Muscle of arm (tissue), 12 donors: ENCODE results near the gene HMGXB3. TPM values are rescaled to one million over a fixed set of nuclear protein-coding genes. Genes with fewer than 3 reads are reported as not detected.

Experiments used
- DNase-seq: peaks from one replicate; pipeline ENCODE4 v3.0.0-alpha.2; 2013
- polyA plus RNA-seq, 12 donors: library from polyadenylated mRNA; unstranded; fragments of 120-200 nt; gene quantifications; one replicate each; pipeline ENCODE4 v1.2.1, GENCODE V29; 2013; ENCODE audit not compliant: insufficient read length in 12 of 12

Gene HMGXB3
- polyA plus RNA-seq, 12 donors = 12.0 to 32.2 (median 16.3) TPM; not detected in 1

- no peak for DNase-seq
Observed at GRCh38 chr5:150052226-150052955, 51.9 kb downstream of the HMGXB3 start.

- no peak for DNase-seq
Observed at GRCh38 chr5:150052956-150053712, 52.6 kb downstream of the HMGXB3 start.

GRCh38 chr5:150053713-150054392, 53.3 kb downstream of the HMGXB3 start:
- DNase-seq = no peak

DNA sequence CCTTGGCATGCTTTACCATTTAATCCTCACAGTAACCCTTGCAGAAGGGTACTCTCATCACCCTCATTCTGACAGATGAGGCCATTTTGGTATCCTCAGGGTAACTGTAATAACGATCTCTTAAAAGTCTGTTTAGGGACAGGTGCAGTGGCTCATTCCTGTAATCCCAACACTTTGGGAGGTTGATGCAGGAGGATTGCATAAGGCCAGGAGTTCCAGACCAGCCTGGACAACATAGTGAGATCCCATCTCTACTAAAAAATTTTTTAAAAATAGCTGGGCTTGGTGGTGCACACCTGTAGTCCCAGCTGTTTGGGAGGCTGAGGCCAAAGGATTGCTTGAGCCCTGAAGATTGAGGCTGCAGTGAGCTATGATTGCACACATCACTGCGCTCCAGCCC, 54.0 kb downstream of the HMGXB3 start:
- DNase-seq = no peak

DNA sequence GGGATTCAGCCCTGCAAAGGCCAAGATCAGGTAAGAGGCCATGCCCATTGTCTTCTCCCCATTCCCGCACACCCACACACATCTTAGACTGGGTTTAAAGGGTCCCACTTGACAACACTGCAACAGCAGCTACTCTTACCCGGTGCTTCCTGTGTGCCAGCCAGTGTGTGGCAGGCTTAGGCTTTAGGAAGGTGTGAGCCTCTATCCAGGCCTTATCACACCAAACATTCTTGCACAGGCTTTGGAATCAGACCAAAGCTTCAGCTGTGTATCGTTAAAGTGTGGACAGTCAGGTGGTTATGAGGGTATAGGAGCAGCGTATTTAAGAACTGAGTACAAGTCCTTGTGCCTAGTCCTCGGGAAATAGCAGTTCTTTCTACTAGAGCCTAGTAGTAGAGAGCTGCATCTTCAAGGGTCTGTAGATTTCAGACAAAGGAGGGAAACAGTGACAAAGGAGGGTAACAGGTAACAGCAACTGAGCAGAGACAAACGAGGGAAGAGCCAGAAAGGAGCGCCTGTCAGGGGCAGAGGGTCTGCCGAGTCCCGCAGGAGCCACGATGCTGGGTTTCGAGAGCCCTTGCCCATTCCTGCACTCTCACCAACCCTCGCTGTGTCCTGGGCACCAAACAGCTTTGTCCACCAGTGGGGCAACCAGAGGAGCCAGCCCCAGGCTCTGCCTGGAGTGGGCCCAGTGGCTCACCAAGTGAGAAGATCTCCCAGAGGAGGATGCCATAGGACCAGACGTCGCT, 55.0 kb downstream of the HMGXB3 start:
- DNase-seq = no peak

- DNase-seq = no peak
Observed at GRCh38 chr5:150056075-150056443, 55.5 kb downstream of the HMGXB3 start.

DNA sequence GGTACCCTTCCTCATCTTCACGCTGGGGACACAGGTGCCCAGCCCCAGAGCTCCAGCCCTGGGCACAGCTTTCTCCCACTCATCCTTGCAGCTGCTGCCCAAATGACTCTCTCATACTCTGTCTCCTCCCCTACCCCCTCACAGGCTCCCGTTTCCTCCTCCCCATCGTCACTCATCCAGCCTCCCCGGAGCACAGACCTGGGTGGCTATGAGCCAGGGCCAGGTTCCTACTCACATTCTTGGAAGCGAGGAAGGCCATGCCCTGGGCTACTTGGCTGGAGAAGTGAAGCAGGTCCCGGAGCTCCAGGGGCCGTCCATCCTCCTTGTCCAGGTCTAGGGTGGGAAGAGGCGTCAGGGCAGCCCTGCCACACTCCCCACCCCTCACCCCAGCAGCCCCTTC, 56.5 kb downstream of the HMGXB3 start:
- DNase-seq = no peak

DNA sequence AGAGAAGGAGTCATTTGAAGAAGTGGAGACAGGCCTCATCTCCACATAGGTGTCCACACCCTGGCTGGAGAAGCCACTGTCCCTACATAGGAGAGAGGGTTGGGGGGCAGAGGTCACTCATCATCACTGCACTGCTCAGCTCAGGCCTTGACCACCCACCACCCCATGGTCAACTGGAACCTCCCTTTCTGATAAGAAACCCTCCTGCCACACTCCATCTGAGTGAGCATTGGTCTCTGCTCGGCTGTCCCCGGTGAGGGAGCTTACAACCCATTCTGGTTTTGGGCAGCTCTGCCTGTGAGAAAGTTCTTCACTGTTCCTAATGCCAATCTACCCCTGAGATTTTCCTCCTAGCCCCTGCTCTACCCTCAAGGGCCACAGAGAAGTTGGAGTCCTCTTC, 57.0 kb downstream of the HMGXB3 start:
- DNase-seq = no peak

DNA sequence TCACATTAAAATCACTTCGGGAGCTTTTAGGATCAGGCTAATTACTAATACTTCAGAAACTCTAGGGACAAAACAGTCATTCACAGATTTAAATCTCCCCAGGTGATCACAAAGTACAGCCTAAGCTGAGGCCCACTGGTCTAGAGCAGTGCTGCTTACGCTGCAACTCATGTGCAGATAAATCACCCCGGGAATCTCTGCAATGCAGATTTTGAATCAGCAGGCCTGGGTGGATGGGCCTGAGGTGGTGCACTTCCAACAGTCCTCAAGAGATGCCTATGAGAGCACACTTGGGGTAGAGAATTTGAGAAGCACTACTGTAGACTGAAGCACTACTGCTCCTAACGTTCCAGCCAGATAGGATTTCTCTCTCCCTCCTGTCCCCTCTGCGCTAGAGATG, 57.5 kb downstream of the HMGXB3 start:
- no peak for DNase-seq

DNA sequence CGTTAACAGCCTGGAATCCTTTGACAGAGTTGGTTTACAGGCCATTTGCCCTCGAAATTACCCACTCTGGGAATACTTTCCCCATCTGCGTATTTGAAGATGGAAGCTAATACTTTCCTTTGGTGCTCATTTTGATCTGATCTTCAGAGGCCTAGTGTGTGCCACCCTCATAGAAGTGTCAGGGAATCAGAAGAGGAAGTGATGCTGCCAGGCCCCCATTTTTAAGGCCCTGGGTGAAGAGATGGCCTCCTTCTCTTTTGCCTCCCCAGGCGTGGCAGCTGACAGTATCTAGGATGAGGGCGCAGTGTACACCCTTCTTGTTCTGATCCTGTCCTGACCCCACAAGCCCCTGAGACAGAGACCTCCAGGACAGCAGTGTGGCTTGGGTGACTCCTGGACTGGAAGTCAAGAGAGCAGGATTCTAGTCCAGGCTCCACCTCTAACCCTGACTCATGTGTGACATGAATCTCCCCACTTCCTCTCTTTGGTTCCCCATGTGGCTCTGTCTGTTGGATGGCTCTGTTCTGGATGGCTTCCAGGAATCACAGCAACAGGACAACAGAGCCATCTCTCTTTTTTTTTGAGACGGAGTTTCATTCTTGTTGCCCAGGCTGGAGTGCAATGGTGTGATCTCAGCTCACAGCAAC, 58.1 kb downstream of the HMGXB3 start:
- peak; percentile 27 for DNase-seq

GRCh38 chr5:150059623-150060022, 59.1 kb downstream of the HMGXB3 start:
- no peak for DNase-seq

DNA sequence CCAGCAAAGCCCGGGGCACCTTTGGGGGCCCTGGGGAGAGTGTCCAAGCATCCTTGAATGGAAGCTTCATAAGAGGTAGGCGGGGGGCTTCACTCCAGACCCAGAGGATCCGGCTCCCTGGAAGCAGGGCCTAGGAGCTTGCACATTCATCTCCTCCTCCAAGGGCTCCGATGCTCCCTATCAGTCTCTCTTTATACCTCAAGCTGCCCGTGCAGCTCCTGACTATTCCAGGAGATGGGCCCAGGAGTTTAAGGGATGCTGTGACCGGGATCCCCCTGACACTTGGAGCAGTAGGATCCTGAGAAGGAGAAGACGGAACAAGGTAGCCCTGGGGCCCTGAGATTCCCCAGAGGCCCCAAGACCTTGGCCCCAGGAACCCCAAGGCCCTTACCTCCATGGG, 59.9 kb downstream of the HMGXB3 start:
- no peak for DNase-seq

- no peak for DNase-seq
Observed at GRCh38 chr5:150061538-150061995, 61.0 kb downstream of the HMGXB3 start.

DNA sequence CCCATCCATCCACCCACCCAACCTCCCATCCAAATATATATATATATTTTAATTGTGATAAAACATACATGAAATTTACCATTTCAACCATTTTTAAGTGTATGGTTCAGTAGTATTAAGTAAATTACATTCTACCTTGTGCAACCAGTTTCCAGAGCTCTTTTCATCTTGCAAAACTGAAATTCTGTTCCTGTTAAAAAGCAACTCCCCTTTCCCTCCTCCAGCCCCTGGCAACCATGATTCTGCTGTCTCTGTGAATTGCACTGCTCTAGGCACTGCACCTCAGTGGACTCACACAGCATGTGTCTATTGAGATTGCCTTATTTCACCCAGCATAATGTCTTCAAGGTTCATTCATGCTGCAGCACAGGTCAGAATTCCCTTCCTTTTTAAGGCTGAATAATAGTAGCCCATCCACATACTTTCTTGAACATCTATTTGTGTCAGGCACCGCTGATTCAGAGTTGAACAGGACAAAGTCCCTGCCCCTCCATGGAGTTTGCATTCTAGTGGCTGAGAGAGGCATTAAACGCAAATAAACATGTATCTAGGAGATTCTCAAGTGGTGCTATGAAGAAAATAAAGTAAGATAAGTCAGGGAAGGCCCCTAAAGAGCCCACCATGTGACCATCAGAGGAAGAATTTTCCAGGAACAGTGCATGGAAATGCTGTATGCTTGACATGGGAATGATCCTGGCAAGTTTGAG, 61.8 kb downstream of the HMGXB3 start:
- DNase-seq = no peak

DNA sequence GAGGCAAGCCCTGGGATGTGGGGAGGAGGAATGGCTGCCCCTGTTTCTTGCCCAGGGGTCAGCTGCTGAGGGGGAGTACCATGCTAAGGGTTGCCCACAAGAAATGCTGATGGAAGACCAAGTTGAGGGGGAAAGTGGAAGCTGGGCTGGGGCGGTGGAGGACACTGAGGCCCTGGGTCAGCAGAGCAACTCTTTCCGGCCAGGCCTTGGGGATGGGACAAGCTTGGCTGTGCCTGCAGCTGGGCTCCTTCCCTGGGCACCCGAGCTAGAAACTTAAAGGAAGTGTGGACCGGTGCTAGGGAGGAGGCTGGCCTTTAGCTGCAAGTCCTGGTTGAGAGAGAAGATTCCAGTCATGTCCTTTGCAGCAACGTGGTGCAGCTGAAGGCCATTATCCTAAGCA, 63.1 kb downstream of the HMGXB3 start:
- no peak for DNase-seq

GRCh38 chr5:150064681-150065220, 64.2 kb downstream of the HMGXB3 start:
- DNase-seq = no peak

GRCh38 chr5:150065346-150065745, 64.8 kb downstream of the HMGXB3 start:
- DNase-seq = peak; percentile 19

DNA sequence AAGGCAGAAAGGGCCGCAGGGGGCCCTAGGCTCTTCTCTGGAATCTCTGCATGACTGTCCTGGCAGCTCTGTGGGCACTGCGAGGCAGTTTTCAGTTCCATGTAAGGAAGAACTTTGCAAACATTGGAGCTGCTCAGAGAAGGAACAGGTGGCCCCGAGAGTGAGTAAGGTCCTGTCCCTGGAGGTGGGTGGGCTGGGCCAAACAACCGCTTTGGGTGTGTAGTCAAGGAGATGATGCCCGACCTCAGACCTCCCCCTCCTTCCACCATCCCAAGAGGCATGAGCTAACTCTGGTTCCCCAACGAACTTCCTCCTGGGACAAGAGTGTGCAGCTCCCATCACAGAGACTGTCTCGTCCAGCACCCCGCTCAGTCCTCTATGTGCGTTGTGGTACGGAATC, 65.3 kb downstream of the HMGXB3 start:
- DNase-seq = no peak

DNA sequence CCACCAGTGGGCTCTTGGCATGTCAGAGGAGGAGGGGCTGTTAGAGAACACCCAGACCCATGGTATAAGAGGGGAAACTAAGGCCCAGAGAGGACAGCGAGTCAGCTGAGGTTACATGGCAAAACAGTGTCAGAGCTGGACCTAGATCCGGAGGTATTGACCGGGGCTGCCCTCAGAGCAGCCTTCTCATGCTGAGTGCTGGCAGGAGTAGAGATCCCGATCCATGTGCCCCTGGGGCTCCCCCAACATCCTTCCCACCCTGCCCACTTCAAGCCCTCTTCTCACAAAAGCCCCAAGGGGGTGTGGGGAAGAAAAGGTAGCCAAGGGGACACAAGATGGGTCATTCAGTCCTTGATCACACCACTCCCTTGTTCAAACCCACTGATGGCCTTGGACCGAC, 65.9 kb downstream of the HMGXB3 start:
- no peak for DNase-seq

GRCh38 chr5:150066901-150067396, 66.4 kb downstream of the HMGXB3 start:
- DNase-seq = no peak
